A549 (cell line): ENCODE results near the gene FBXL7.

ENCODE experiments used
- ESRRA ChIP-seq: fragments of 150-350 bp; IDR thresholded peaks from 2 replicates; pipeline ENCODE4 v1.6.1; 2014; ENCODE audit warnings: mild to moderate bottlenecking, low read length, borderline replicate concordance
- MAZ ChIP-seq: fragments of 150-350 bp; IDR thresholded peaks from 2 replicates; pipeline ENCODE4 v1.6.1; 2014; ENCODE audit warnings: antibody characterized with exemption, low read depth, low read length, borderline replicate concordance
- MYC ChIP-seq: IDR thresholded peaks from 2 replicates; pipeline ENCODE4 v1.6.1; 2012; ENCODE audit warnings: mild to moderate bottlenecking, inconsistent platforms, low read length, improper control_type of control experiment, borderline replicate concordance
- NPAS2 ChIP-seq: fragments of 250-450 bp; sonication (Bioruptor Pico); IDR thresholded peaks from 2 replicates; pipeline ENCODE4 v1.8.0; 2022; ENCODE audit warnings: mild to moderate bottlenecking, moderate library complexity, borderline replicate concordance
- POLR2A ChIP-seq: IDR thresholded peaks from 2 replicates; pipeline ENCODE4 v1.6.1; 2012; ENCODE audit warnings: mild to moderate bottlenecking, low read length
- SMC3 ChIP-seq: fragments of >200 bp; sonication (Bioruptor Twin); formaldehyde crosslinking; IDR thresholded peaks from 3 replicates; pipeline ENCODE4 v1.6.1; 2018; ENCODE audit warnings: inconsistent platforms
- TF ChIP-seq, protein P1 (sequence below): IDR thresholded peaks from 2 replicates; pipeline ENCODE4 v1.6.1; 2012
- TF ChIP-seq, protein P2 (sequence below): fragments of >200 bp; sonication (Bioruptor Twin); formaldehyde crosslinking; IDR thresholded peaks from 3 replicates; pipeline ENCODE4 v1.5.1; 2016
- TF ChIP-seq, protein P3 (sequence below): fragments of 200-600 bp; sonication (generic); IDR thresholded peaks from 2 replicates; pipeline ENCODE4 v1.6.1; 2016; ENCODE audit warnings: antibody characterized with exemption, mild to moderate bottlenecking, moderate library complexity

DNA sequence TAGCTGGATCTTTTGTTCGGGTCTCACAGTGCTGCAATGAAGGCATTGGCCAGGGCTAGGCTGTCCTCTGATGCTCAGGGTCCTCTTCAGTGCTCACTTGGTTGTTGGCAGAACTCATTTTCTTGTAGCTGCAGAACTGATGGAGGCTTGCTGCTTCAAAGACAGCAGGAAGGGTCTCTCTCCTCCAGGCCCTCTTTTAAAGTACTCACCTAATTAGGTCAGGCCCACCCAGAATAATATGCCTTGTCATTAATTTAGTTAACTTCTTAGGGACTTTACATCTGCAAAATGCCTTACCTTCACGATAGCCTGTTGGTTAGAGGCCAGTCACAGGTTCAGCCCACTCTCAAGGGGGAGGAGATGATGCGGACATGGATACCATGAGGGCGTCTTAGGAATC is 114.7 kb downstream of the FBXL7 start:
- TF ChIP-seq, protein P1, sequence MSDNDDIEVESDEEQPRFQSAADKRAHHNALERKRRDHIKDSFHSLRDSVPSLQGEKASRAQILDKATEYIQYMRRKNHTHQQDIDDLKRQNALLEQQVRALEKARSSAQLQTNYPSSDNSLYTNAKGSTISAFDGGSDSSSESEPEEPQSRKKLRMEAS = no peak
- no peak for TF ChIP-seq POLR2A
- no peak for TF ChIP-seq ESRRA
- TF ChIP-seq, protein P2, sequence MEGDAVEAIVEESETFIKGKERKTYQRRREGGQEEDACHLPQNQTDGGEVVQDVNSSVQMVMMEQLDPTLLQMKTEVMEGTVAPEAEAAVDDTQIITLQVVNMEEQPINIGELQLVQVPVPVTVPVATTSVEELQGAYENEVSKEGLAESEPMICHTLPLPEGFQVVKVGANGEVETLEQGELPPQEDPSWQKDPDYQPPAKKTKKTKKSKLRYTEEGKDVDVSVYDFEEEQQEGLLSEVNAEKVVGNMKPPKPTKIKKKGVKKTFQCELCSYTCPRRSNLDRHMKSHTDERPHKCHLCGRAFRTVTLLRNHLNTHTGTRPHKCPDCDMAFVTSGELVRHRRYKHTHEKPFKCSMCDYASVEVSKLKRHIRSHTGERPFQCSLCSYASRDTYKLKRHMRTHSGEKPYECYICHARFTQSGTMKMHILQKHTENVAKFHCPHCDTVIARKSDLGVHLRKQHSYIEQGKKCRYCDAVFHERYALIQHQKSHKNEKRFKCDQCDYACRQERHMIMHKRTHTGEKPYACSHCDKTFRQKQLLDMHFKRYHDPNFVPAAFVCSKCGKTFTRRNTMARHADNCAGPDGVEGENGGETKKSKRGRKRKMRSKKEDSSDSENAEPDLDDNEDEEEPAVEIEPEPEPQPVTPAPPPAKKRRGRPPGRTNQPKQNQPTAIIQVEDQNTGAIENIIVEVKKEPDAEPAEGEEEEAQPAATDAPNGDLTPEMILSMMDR = no peak
- no peak for TF ChIP-seq NPAS2 (CRISPR knock-in tag)
- no peak for TF ChIP-seq SMC3
- TF ChIP-seq MYC = no peak
- TF ChIP-seq, protein P3, sequence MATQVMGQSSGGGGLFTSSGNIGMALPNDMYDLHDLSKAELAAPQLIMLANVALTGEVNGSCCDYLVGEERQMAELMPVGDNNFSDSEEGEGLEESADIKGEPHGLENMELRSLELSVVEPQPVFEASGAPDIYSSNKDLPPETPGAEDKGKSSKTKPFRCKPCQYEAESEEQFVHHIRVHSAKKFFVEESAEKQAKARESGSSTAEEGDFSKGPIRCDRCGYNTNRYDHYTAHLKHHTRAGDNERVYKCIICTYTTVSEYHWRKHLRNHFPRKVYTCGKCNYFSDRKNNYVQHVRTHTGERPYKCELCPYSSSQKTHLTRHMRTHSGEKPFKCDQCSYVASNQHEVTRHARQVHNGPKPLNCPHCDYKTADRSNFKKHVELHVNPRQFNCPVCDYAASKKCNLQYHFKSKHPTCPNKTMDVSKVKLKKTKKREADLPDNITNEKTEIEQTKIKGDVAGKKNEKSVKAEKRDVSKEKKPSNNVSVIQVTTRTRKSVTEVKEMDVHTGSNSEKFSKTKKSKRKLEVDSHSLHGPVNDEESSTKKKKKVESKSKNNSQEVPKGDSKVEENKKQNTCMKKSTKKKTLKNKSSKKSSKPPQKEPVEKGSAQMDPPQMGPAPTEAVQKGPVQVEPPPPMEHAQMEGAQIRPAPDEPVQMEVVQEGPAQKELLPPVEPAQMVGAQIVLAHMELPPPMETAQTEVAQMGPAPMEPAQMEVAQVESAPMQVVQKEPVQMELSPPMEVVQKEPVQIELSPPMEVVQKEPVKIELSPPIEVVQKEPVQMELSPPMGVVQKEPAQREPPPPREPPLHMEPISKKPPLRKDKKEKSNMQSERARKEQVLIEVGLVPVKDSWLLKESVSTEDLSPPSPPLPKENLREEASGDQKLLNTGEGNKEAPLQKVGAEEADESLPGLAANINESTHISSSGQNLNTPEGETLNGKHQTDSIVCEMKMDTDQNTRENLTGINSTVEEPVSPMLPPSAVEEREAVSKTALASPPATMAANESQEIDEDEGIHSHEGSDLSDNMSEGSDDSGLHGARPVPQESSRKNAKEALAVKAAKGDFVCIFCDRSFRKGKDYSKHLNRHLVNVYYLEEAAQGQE = no peak
- TF ChIP-seq MAZ = no peak
